Rectal smooth muscle tissue (tissue), 1 donor: Measurements from ENCODE around the gene MICAL3.

Experiments
- H3K27ac ChIP-seq: one replicate; pipeline ENCODE4 v1.7.0; 2013; ENCODE audit warnings: low read depth, low read length, inconsistent platforms
- H3K27me3 ChIP-seq: one replicate; pipeline ENCODE4 v1.7.0; 2013; ENCODE audit warnings: low read length; ENCODE audit not compliant: control insufficient read depth, insufficient read depth
- H3K36me3 ChIP-seq: one replicate; pipeline ENCODE4 v1.7.0; 2013; ENCODE audit warnings: low read length; ENCODE audit not compliant: control insufficient read depth, insufficient read depth
- H3K4me1 ChIP-seq: one replicate; pipeline ENCODE4 v1.7.0; 2013; ENCODE audit warnings: low read length; ENCODE audit not compliant: control insufficient read depth, insufficient read depth
- H3K4me3 ChIP-seq: one replicate; pipeline ENCODE4 v1.7.0; 2013; ENCODE audit warnings: low read length
- H3K9ac ChIP-seq: one replicate; pipeline ENCODE4 v1.7.0; 2013; ENCODE audit warnings: low read length

The MICAL3 gene

GRCh38 chr22:17778412-17778976 lies 245.9 kb downstream of the MICAL3 start:
- H3K36me3 ChIP-seq = no peaks in the 10 kb centered on the region
- no peak overlapping the region for H3K9ac ChIP-seq

GRCh38 chr22:17777717-17778044 lies 246.7 kb downstream of the MICAL3 start:
- Histone ChIP-seq H3K36me3 (no peaks in the 10 kb centered on the region), H3K27ac (no peak overlapping the region), H3K4me1 (no peaks in the 10 kb centered on the region), H3K4me3 (peak overlapping the region; percentile 44), H3K9ac (no peak overlapping the region), H3K27me3 (no peaks in the 10 kb centered on the region)

More at GRCh38 chr22:17778412-17778976, 245.9 kb downstream of the MICAL3 start:
- Histone ChIP-seq H3K4me1 (no peaks in the 10 kb centered on the region), H3K4me3 (no peak overlapping the region), H3K27me3 (no peaks in the 10 kb centered on the region), H3K27ac (no peak overlapping the region)

GRCh38 chr22:17777005-17777716 lies 247.2 kb downstream of the MICAL3 start:
- Histone ChIP-seq H3K4me3 (peak overlapping the region; percentile 44), H3K9ac (no peak overlapping the region), H3K27ac (no peak overlapping the region), H3K4me1 (no peaks in the 10 kb centered on the region), H3K27me3 (no peaks in the 10 kb centered on the region), H3K36me3 (no peaks in the 10 kb centered on the region)

- H3K4me3 ChIP-seq = no peak overlapping the region
- H3K27ac ChIP-seq = no peak overlapping the region
- H3K4me1 ChIP-seq = no peaks in the 10 kb centered on the region
- no peaks in the 10 kb centered on the region for H3K27me3 ChIP-seq
- no peak overlapping the region for H3K9ac ChIP-seq
- H3K36me3 ChIP-seq = no peaks in the 10 kb centered on the region
Measured at GRCh38 chr22:17775781-17776465, 248.4 kb downstream of the MICAL3 start.

GRCh38 chr22:17774926-17775685 lies 249.3 kb downstream of the MICAL3 start:
- H3K9ac ChIP-seq = no peak overlapping the region
- no peaks in the 10 kb centered on the region for H3K27me3 ChIP-seq
- no peak overlapping the region for H3K27ac ChIP-seq
- H3K4me3 ChIP-seq = peak overlapping the region; percentile 42
- H3K36me3 ChIP-seq = no peaks in the 10 kb centered on the region
- no peaks in the 10 kb centered on the region for H3K4me1 ChIP-seq

GRCh38 chr22:17774206-17774925 lies 250.0 kb downstream of the MICAL3 start, which contains the start of gene BID:
Gene BID, minus strand, starts transcription at chr22:17774469. Its CDS starts 24,353 bp downstream, at chr22:17750116.
- Histone ChIP-seq H3K27ac (no peak within 1 kb of the TSS), H3K4me3 (peak within 1 kb of the TSS; percentile 59), H3K4me1 (no peaks in the 10 kb centered on the region), H3K27me3 (no peaks in the 10 kb centered on the region), H3K36me3 (no peaks in the 10 kb centered on the region), H3K9ac (peak within 1 kb of the TSS; percentile 59)

GRCh38 chr22:17773606-17774205 lies 250.7 kb downstream of the MICAL3 start:
- Histone ChIP-seq H3K9ac (peak overlapping the region; percentile 59), H3K4me3 (peak overlapping the region; percentile 59), H3K27me3 (no peaks in the 10 kb centered on the region), H3K27ac (no peak overlapping the region), H3K36me3 (no peaks in the 10 kb centered on the region), H3K4me1 (no peaks in the 10 kb centered on the region)

GRCh38 chr22:17772958-17773605 lies 251.3 kb downstream of the MICAL3 start:
- no peaks in the 10 kb centered on the region for H3K4me1 ChIP-seq
- H3K27ac ChIP-seq = no peak overlapping the region

GRCh38 chr22:17772249-17772957 lies 252.0 kb downstream of the MICAL3 start:
- no peak overlapping the region for H3K27ac ChIP-seq
- H3K36me3 ChIP-seq = no peaks in the 10 kb centered on the region
- H3K4me3 ChIP-seq = peak overlapping the region; percentile 59
- no peaks in the 10 kb centered on the region for H3K27me3 ChIP-seq
- H3K9ac ChIP-seq = no peak overlapping the region
- H3K4me1 ChIP-seq = no peaks in the 10 kb centered on the region

More at GRCh38 chr22:17772958-17773605, 251.3 kb downstream of the MICAL3 start:
- no peak overlapping the region for H3K9ac ChIP-seq
- H3K27me3 ChIP-seq = no peaks in the 10 kb centered on the region
- H3K4me3 ChIP-seq = peak overlapping the region; percentile 59
- no peaks in the 10 kb centered on the region for H3K36me3 ChIP-seq

GRCh38 chr22:17770180-17771077 lies 253.9 kb downstream of the MICAL3 start:
- Histone ChIP-seq H3K4me1 (no peaks in the 10 kb centered on the region), H3K4me3 (no peak overlapping the region), H3K27ac (no peak overlapping the region), H3K36me3 (no peaks in the 10 kb centered on the region), H3K27me3 (no peaks in the 10 kb centered on the region), H3K9ac (no peak overlapping the region)
